BE2C (cell line): ENCODE data around the gene FAXDC2. TPM values are rescaled to one million over a fixed set of nuclear protein-coding genes. Genes with fewer than 3 reads are reported as not detected.

Experiments
- DNase-seq: peaks from one replicate; pipeline ENCODE4 v3.0.0-alpha.2; 2020
- H3K27me3 ChIP-seq: fragments of 250-450 bp; sonication (Bioruptor Pico); 2 replicates; pipeline ENCODE4 v1.5.1; 2020; ENCODE audit warnings: mild to moderate bottlenecking
- H3K36me3 ChIP-seq: fragments of 250-450 bp; sonication (Bioruptor Pico); 2 replicates; pipeline ENCODE4 v1.5.1; 2020; ENCODE audit warnings: mild to moderate bottlenecking
- H3K4me1 ChIP-seq: fragments of 250-450 bp; sonication (Bioruptor Pico); 2 replicates; pipeline ENCODE4 v1.5.1; 2020
- H3K4me3 ChIP-seq: 2 replicates; pipeline ENCODE4 v1.5.1; 2011; ENCODE audit warnings: low read depth, low read length
- H3K9me3 ChIP-seq: fragments of 250-450 bp; sonication (Bioruptor Pico); 2 replicates; pipeline ENCODE4 v1.5.1; 2020
- CTCF ChIP-seq: IDR thresholded peaks from 2 replicates; pipeline ENCODE4 v1.5.1; 2012; ENCODE audit warnings: mild to moderate bottlenecking, low read depth, low read length
- polyA plus RNA-seq: library from polyadenylated mRNA; unstranded; fragments of >200 nt; gene quantifications from one replicate; pipeline ENCODE4 v1.2.1, GENCODE V29; 2012; ENCODE audit warnings: low read depth, missing spikeins; ENCODE audit not compliant: insufficient read length, insufficient read depth

Gene FAXDC2
- polyA plus RNA-seq = 27.5 TPM

GRCh38 chr5:154850255-154851062 is at the start of gene FAXDC2:
Gene FAXDC2, minus strand, starts transcription at chr5:154850603. Its CDS starts 12,425 bp downstream, at chr5:154838178.
- TF ChIP-seq CTCF = no peak
- peak; percentile 72 for DNase-seq
- H3K4me3 ChIP-seq = peak within 1 kb of the TSS; percentile 64
- no peaks in the 10 kb centered on the region for H3K36me3 ChIP-seq
- H3K9me3 ChIP-seq = no peaks in the 10 kb centered on the region
- H3K4me1 ChIP-seq = peaks cover 13% of the 10 kb centered on the region
- H3K27me3 ChIP-seq = no peaks in the 10 kb centered on the region

GRCh38 chr5:154900066-154900465 is 49.7 kb upstream of the FAXDC2 start:
- no peak for TF ChIP-seq CTCF
- Histone ChIP-seq H3K36me3 (peaks cover 93% of the 10 kb centered on the region), H3K4me1 (no peaks in the 10 kb centered on the region), H3K9me3 (no peaks in the 10 kb centered on the region), H3K27me3 (no peaks in the 10 kb centered on the region), H3K4me3 (no peak overlapping the region)
- no peak for DNase-seq

GRCh38 chr5:154899151-154899816 is 48.9 kb upstream of the FAXDC2 start:
- no peaks in the 10 kb centered on the region for H3K9me3 ChIP-seq
- H3K27me3 ChIP-seq = no peaks in the 10 kb centered on the region
- H3K36me3 ChIP-seq = peaks cover 91% of the 10 kb centered on the region
- H3K4me3 ChIP-seq = no peak overlapping the region
- no peaks in the 10 kb centered on the region for H3K4me1 ChIP-seq
- TF ChIP-seq CTCF = no peak
- DNase-seq = no peak

GRCh38 chr5:154898210-154898609 is 47.8 kb upstream of the FAXDC2 start:
- peaks cover 93% of the 10 kb centered on the region for H3K36me3 ChIP-seq
- no peaks in the 10 kb centered on the region for H3K27me3 ChIP-seq
- no peak for TF ChIP-seq CTCF
- DNase-seq = no peak
- no peak overlapping the region for H3K4me3 ChIP-seq
- H3K9me3 ChIP-seq = no peaks in the 10 kb centered on the region
- H3K4me1 ChIP-seq = no peaks in the 10 kb centered on the region

- TF ChIP-seq CTCF = no peak
- DNase-seq = no peak
- H3K36me3 ChIP-seq = peaks cover 91% of the 10 kb centered on the region
- no peaks in the 10 kb centered on the region for H3K27me3 ChIP-seq
- no peaks in the 10 kb centered on the region for H3K9me3 ChIP-seq
- H3K4me1 ChIP-seq = no peaks in the 10 kb centered on the region
- H3K4me3 ChIP-seq = no peak overlapping the region
These were observed 46.3 kb upstream of the FAXDC2 start for GRCh38 chr5:154896562-154897165.
